GM12864 (cell line): ENCODE data around the gene IKZF1.

Experiments
- DNase-seq: peaks from one replicate; pipeline ENCODE4 v3.0.0-alpha.2; 2011; ENCODE audit warnings: low read depth
- H3K4me3 ChIP-seq: 2 replicates; pipeline ENCODE4 v1.5.1; 2011; ENCODE audit warnings: mild to moderate bottlenecking, low read depth, low read length, control low read depth
- CTCF ChIP-seq: IDR thresholded peaks from 2 replicates; pipeline ENCODE4 v1.5.1; 2011; ENCODE audit warnings: low read depth, mild to moderate bottlenecking, moderate library complexity, low read length, control low read depth, inconsistent platforms; ENCODE audit errors: missing control alignments

Gene IKZF1

GRCh38 chr7:50283731-50284130 is 20.8 kb upstream of the IKZF1 start:
- H3K4me3 ChIP-seq = no peak overlapping the region
- no peak for TF ChIP-seq CTCF
- DNase-seq = no peak

GRCh38 chr7:50284296-50284695 is 20.2 kb upstream of the IKZF1 start:
- no peak for TF ChIP-seq CTCF
- no peak for DNase-seq
- H3K4me3 ChIP-seq = no peak overlapping the region

- DNase-seq = no peak
These were observed 19.2 kb upstream of the IKZF1 start for GRCh38 chr7:50285269-50285668.

GRCh38 chr7:50287129-50287528 is 17.4 kb upstream of the IKZF1 start:
- no peak for DNase-seq
- TF ChIP-seq CTCF = no peak
- no peak overlapping the region for H3K4me3 ChIP-seq

More at GRCh38 chr7:50285269-50285668, 19.2 kb upstream of the IKZF1 start:
- no peak overlapping the region for H3K4me3 ChIP-seq
- TF ChIP-seq CTCF = no peak

GRCh38 chr7:50292165-50292757 is 12.3 kb upstream of the IKZF1 start:
- H3K4me3 ChIP-seq = no peak overlapping the region
- no peak for TF ChIP-seq CTCF
- DNase-seq = no peak

- DNase-seq = no peak
- H3K4me3 ChIP-seq = no peak overlapping the region
- TF ChIP-seq CTCF = no peak
These were observed 11.8 kb upstream of the IKZF1 start for GRCh38 chr7:50292763-50293162.

- DNase-seq = no peak
- no peak overlapping the region for H3K4me3 ChIP-seq
- TF ChIP-seq CTCF = no peak
These were observed 10.9 kb upstream of the IKZF1 start for GRCh38 chr7:50293509-50294179.
